ENCODE data around the gene HSF5. TPM values are rescaled to one million over a fixed set of nuclear protein-coding genes. Genes with fewer than 3 reads are reported as not detected.
"Not testable (repeated sequence)": the region's sequence is repeated elsewhere in the genome, so short reads cannot be mapped to it uniquely, and the experiment has no call there.

The HSF5 gene
- total RNA-seq, 2 experiments from 2014 or later, result 2.9 to 3.0 TPM

GRCh38 chr17:58410714-58411407 lies 77.3 kb downstream of the HSF5 start:
- ChIA-PET POLR2A (no interaction called here), CTCF (interaction anchor here (1.9 kb wide), 1 partner anchor 93 kb away, joined by 4 read pairs; no protein-coding TSS in a partner anchor)
- no peaks in the 10 kb centered on the region for H3K9me3 Mint-ChIP-seq
- H3K36me3 Mint-ChIP-seq, result no peaks in the 10 kb centered on the region
- peaks cover 19% of the 10 kb centered on the region for H3K4me1 Mint-ChIP-seq (ENCODE audit: low read depth)
- no peak overlapping the region for H3K4me3 Mint-ChIP-seq
- DNase-seq, result no peak
- no peak overlapping the region for H3K27ac Mint-ChIP-seq
- intact Hi-C loops (cut with micrococcal nuclease), result no loop called here
- no peaks in the 10 kb centered on the region for H3K27me3 Mint-ChIP-seq

GRCh38 chr17:58409432-58409831 lies 78.8 kb downstream of the HSF5 start:
- H3K27me3 Mint-ChIP-seq, result no peaks in the 10 kb centered on the region
- no peak overlapping the region for H3K27ac Mint-ChIP-seq
- H3K4me3 Mint-ChIP-seq, result no peak overlapping the region
- H3K9me3 Mint-ChIP-seq, result no peaks in the 10 kb centered on the region
- POLR2A ChIA-PET, result no interaction called here
- no peaks in the 10 kb centered on the region for H3K36me3 Mint-ChIP-seq
- intact Hi-C loops (cut with micrococcal nuclease), result no loop called here
- H3K4me1 Mint-ChIP-seq (ENCODE audit: low read depth), result peaks cover 19% of the 10 kb centered on the region
- no peak for DNase-seq
- CTCF ChIA-PET, result interaction anchor here (1.9 kb wide), 1 partner anchor 92 kb away, joined by 4 read pairs; no protein-coding TSS in a partner anchor

GRCh38 chr17:58403311-58403710 lies 84.9 kb downstream of the HSF5 start:
- intact Hi-C loops (cut with micrococcal nuclease), result no loop called here
- H3K27me3 Mint-ChIP-seq, result no peaks in the 10 kb centered on the region
- no peak overlapping the region for H3K4me3 Mint-ChIP-seq
- H3K9me3 Mint-ChIP-seq, result no peaks in the 10 kb centered on the region
- POLR2A ChIA-PET, result no interaction called here
- CTCF ChIA-PET, result no interaction called here
- DNase-seq, result no peak
- no peaks in the 10 kb centered on the region for H3K36me3 Mint-ChIP-seq
- H3K27ac Mint-ChIP-seq, result no peak overlapping the region
- H3K4me1 Mint-ChIP-seq (ENCODE audit: low read depth), result peaks cover 7% of the 10 kb centered on the region

GRCh38 chr17:58402679-58403078 lies 85.5 kb downstream of the HSF5 start:
- DNase-seq, result no peak
- Mint-ChIP-seq H3K4me3 (no peak overlapping the region), H3K4me1 (ENCODE audit: low read depth) (peaks cover 7% of the 10 kb centered on the region), H3K27me3 (no peaks in the 10 kb centered on the region), H3K9me3 (no peaks in the 10 kb centered on the region), H3K27ac (no peak overlapping the region), H3K36me3 (no peaks in the 10 kb centered on the region)
- ChIA-PET CTCF (no interaction called here), POLR2A (no interaction called here)
- intact Hi-C loops (cut with micrococcal nuclease), result no loop called here

- peaks cover 7% of the 10 kb centered on the region for H3K4me1 Mint-ChIP-seq (ENCODE audit: low read depth)
- no peak overlapping the region for H3K27ac Mint-ChIP-seq
- CTCF ChIA-PET, result no interaction called here
- intact Hi-C loops (cut with micrococcal nuclease), result no loop called here
- H3K36me3 Mint-ChIP-seq, result no peaks in the 10 kb centered on the region
- no peaks in the 10 kb centered on the region for H3K27me3 Mint-ChIP-seq
- H3K4me3 Mint-ChIP-seq, result no peak overlapping the region
- POLR2A ChIA-PET, result no interaction called here
- H3K9me3 Mint-ChIP-seq, result no peaks in the 10 kb centered on the region
- DNase-seq, result peak; percentile 12
Measured at GRCh38 chr17:58402047-58402446, 86.2 kb downstream of the HSF5 start.

- DNase-seq, result no peak
- H3K9me3 Mint-ChIP-seq, result no peaks in the 10 kb centered on the region
- H3K27ac Mint-ChIP-seq, result no peak overlapping the region
- POLR2A ChIA-PET, result interaction anchor here (0.7 kb wide), 1 partner anchor 84 kb away, joined by 4 read pairs; no protein-coding TSS in a partner anchor
- CTCF ChIA-PET, result interaction anchor here (0.7 to 1.6 kb wide), 2 partner anchors 16 to 96 kb away, joined by 3 to 5 read pairs; partner anchors contain the start of gene RNF43
- intact Hi-C loops (cut with micrococcal nuclease), result no loop called here
- no peaks in the 10 kb centered on the region for H3K36me3 Mint-ChIP-seq
- H3K4me3 Mint-ChIP-seq, result no peak overlapping the region
- H3K27me3 Mint-ChIP-seq, result no peaks in the 10 kb centered on the region
- H3K4me1 Mint-ChIP-seq (ENCODE audit: low read depth), result peaks cover 7% of the 10 kb centered on the region
Measured at GRCh38 chr17:58401287-58401686, 86.9 kb downstream of the HSF5 start.

GRCh38 chr17:58400826-58401225 lies 87.4 kb downstream of the HSF5 start:
- CTCF ChIA-PET, result interaction anchor here (0.9 to 1.6 kb wide), 2 partner anchors 17 to 83 kb away, joined by 3 to 5 read pairs; partner anchors contain the start of gene RNF43
- H3K36me3 Mint-ChIP-seq, result no peaks in the 10 kb centered on the region
- H3K9me3 Mint-ChIP-seq, result no peaks in the 10 kb centered on the region
- peaks cover 7% of the 10 kb centered on the region for H3K4me1 Mint-ChIP-seq (ENCODE audit: low read depth)
- intact Hi-C loops (cut with micrococcal nuclease), result no loop called here
- POLR2A ChIA-PET, result no interaction called here
- no peak for DNase-seq
- H3K27me3 Mint-ChIP-seq, result no peaks in the 10 kb centered on the region
- H3K27ac Mint-ChIP-seq, result no peak overlapping the region
- no peak overlapping the region for H3K4me3 Mint-ChIP-seq

GRCh38 chr17:58399974-58400373 lies 88.2 kb downstream of the HSF5 start:
- DNase-seq, result no peak
- Mint-ChIP-seq H3K9me3 (no peaks in the 10 kb centered on the region), H3K36me3 (no peaks in the 10 kb centered on the region), H3K4me3 (no peak overlapping the region), H3K27me3 (no peaks in the 10 kb centered on the region), H3K4me1 (ENCODE audit: low read depth) (peaks cover 7% of the 10 kb centered on the region), H3K27ac (no peak overlapping the region)
- ChIA-PET POLR2A (no interaction called here), CTCF (interaction anchor here (0.9 to 1.6 kb wide), 3 partner anchors 18 to 96 kb away, joined by 3 to 5 read pairs (median 4); partner anchors contain the start of gene RNF43)
- intact Hi-C loops (cut with micrococcal nuclease), result no loop called here

- CTCF ChIA-PET, result no interaction called here
- DNase-seq, result no peak
- Mint-ChIP-seq H3K27me3 (no peaks in the 10 kb centered on the region), H3K4me3 (no peak overlapping the region), H3K36me3 (no peaks in the 10 kb centered on the region), H3K27ac (no peak overlapping the region), H3K9me3 (no peaks in the 10 kb centered on the region), H3K4me1 (ENCODE audit: low read depth) (peaks cover 7% of the 10 kb centered on the region)
- POLR2A ChIA-PET, result interaction anchor here (0.6 kb wide), 1 partner anchor 9 kb away, joined by 3 read pairs; no protein-coding TSS in a partner anchor
- intact Hi-C loops (cut with micrococcal nuclease), result no loop called here
Measured at GRCh38 chr17:58398574-58399266, 89.5 kb downstream of the HSF5 start.

GRCh38 chr17:58397421-58397820 lies 90.8 kb downstream of the HSF5 start:
- H3K9me3 Mint-ChIP-seq; intact Hi-C loops (cut with micrococcal nuclease); H3K27me3 Mint-ChIP-seq; CTCF ChIA-PET; H3K4me1 Mint-ChIP-seq (ENCODE audit: low read depth); DNase-seq; H3K36me3 Mint-ChIP-seq; POLR2A ChIA-PET; H3K27ac Mint-ChIP-seq; H3K4me3 Mint-ChIP-seq: not testable (repeated sequence)

GRCh38 chr17:58396173-58396572 lies 92.0 kb downstream of the HSF5 start:
- POLR2A ChIA-PET, result no interaction called here
- H3K27me3 Mint-ChIP-seq, result no peaks in the 10 kb centered on the region
- CTCF ChIA-PET, result no interaction called here
- H3K4me3 Mint-ChIP-seq, result no peak overlapping the region
- no peaks in the 10 kb centered on the region for H3K4me1 Mint-ChIP-seq (ENCODE audit: low read depth)
- intact Hi-C loops (cut with micrococcal nuclease), result no loop called here
- H3K27ac Mint-ChIP-seq, result no peak overlapping the region
- no peak for DNase-seq
- H3K9me3 Mint-ChIP-seq, result no peaks in the 10 kb centered on the region
- no peaks in the 10 kb centered on the region for H3K36me3 Mint-ChIP-seq

- no peaks in the 10 kb centered on the region for H3K27me3 Mint-ChIP-seq
- no peak overlapping the region for H3K27ac Mint-ChIP-seq
- CTCF ChIA-PET, result interaction anchor here (1.2 kb wide), 1 partner anchor 23 kb away, joined by 6 read pairs; the partner anchor contains the start of gene RNF43
- POLR2A ChIA-PET, result no interaction called here
- intact Hi-C loops (cut with micrococcal nuclease), result no loop called here
- H3K4me1 Mint-ChIP-seq (ENCODE audit: low read depth), result no peaks in the 10 kb centered on the region
- no peaks in the 10 kb centered on the region for H3K36me3 Mint-ChIP-seq
- no peak overlapping the region for H3K4me3 Mint-ChIP-seq
- H3K9me3 Mint-ChIP-seq, result no peaks in the 10 kb centered on the region
- no peak for DNase-seq
Measured at GRCh38 chr17:58394534-58395223, 93.5 kb downstream of the HSF5 start.

All from activated CD4-positive, alpha-beta memory T cell treated with anti-CD3 and anti-CD28 coated beads for 36 hours (primary cell).